CD4-positive, alpha-beta T cell (primary cell): Measurements from ENCODE around the gene CACNB2. TPM values are rescaled to one million over a fixed set of nuclear protein-coding genes. Genes with fewer than 3 reads are reported as not detected.

ENCODE experiments used
- ATAC-seq: fragments of 200-7000 bp; cut with Tn5 transposase; one replicate; pipeline ENCODE4 v1.10.0; 2022; ENCODE audit warnings: mild to moderate bottlenecking; ENCODE audit not compliant: poor library complexity
- CTCF ChIA-PET: fragments of 350-600 bp; sonication (Branson Sonifier 250); formaldehyde crosslinking; loops from one replicate; lab custom pipeline; 2021; ENCODE audit warnings: antibody characterized with exemption, inconsistent platforms; lab: Charles Lee
- POLR2A ChIA-PET: fragments of 350-600 bp; sonication (Branson Sonifier 250); formaldehyde crosslinking; loops from one replicate; lab custom pipeline; 2021; ENCODE audit warnings: antibody characterized with exemption, inconsistent platforms; lab: Charles Lee
- DNase-seq, 14 experiments: peaks; one replicate each; pipeline ENCODE4 v3.0.0-alpha.2; 2013 to 2020; ENCODE audit warnings: mixed read lengths in 2 of 14
- H3K27ac ChIP-seq, 2 donors: one replicate each; pipeline versions ENCODE4 v1.5.1 to v1.7.0; 2013; ENCODE audit warnings: low read length in 2 of 2, low read depth in 1 of 2, mild to moderate bottlenecking in 1 of 2
- H3K27me3 ChIP-seq, 2 experiments: 1 replicate in 1 of 2; 2 replicates in 1 of 2; pipeline versions ENCODE4 v1.6.1 to v1.7.0; 2013; ENCODE audit warnings: low read length in 2 of 2, control low read depth in 1 of 2, mild to moderate bottlenecking in 1 of 2, moderate library complexity in 1 of 2; ENCODE audit not compliant: insufficient read depth in 2 of 2, control insufficient read depth in 1 of 2
- H3K36me3 ChIP-seq: one replicate; pipeline ENCODE4 v1.6.1; 2013; ENCODE audit warnings: low read length, control low read depth; ENCODE audit not compliant: insufficient read depth
- H3K4me1 ChIP-seq: one replicate; pipeline ENCODE4 v1.6.1; 2013; ENCODE audit warnings: low read length, control low read depth; ENCODE audit not compliant: insufficient read depth
- H3K4me3 ChIP-seq: one replicate; pipeline ENCODE4 v1.5.1; 2013; ENCODE audit warnings: mild to moderate bottlenecking, low read length, moderate library complexity
- H3K9me3 ChIP-seq, 2 experiments: 1 replicate in 1 of 2; 2 replicates in 1 of 2; pipeline versions ENCODE4 v1.6.1 to v1.7.0; 2013; ENCODE audit warnings: low read length in 2 of 2, mild to moderate bottlenecking in 2 of 2, control low read depth in 1 of 2, moderate library complexity in 1 of 2; ENCODE audit not compliant: control insufficient read depth in 1 of 2, insufficient read depth in 1 of 2
- H3K27ac Mint-ChIP-seq: one replicate; pipeline ENCODE4 v1.8.0; 2020; ENCODE audit warnings: mixed read lengths
- H3K27me3 Mint-ChIP-seq: one replicate; pipeline ENCODE4 v1.8.0; 2021; ENCODE audit warnings: mixed read lengths
- H3K36me3 Mint-ChIP-seq: one replicate; pipeline ENCODE4 v1.8.0; 2021; ENCODE audit warnings: low read depth, mixed read lengths
- H3K4me1 Mint-ChIP-seq: one replicate; pipeline ENCODE4 v1.8.0; 2021; ENCODE audit warnings: low read depth, mixed read lengths
- H3K4me3 Mint-ChIP-seq: one replicate; pipeline ENCODE4 v1.8.0; 2020; ENCODE audit warnings: mild to moderate bottlenecking, mixed read lengths
- H3K9me3 Mint-ChIP-seq: one replicate; pipeline ENCODE4 v1.8.0; 2020; ENCODE audit warnings: mixed read lengths
- CTCF ChIP-seq: fragments of 200-600 bp; IDR thresholded peaks from one replicate; pipeline ENCODE4 v1.8.0; 2022; ENCODE audit warnings: antibody characterized with exemption, mild to moderate bottlenecking
- intact Hi-C, 2 experiments: fragments of 100-400 bp; cut with DNase I in 1 of 2; cut with micrococcal nuclease in 1 of 2; formaldehyde crosslinking; loops; one replicate each; pipeline versions ENCODE4 v1.15.1 to v1.9.0; 2023 to 2025; cut with DNase I, micrococcal nuclease
- total RNA-seq, 174 experiments: library from RNA in 2 of 174; stranded (reverse) in 2 of 174; gene quantifications; one replicate each; pipeline ENCODE4 v1.2.3 and lab custom pipeline; 2021 to 2026

Gene CACNB2
- total RNA-seq, 2 experiments from 2014 or later, result 0.34 TPM; not detected in 1

- no peak for TF ChIP-seq CTCF
- ATAC-seq, result no peak
- POLR2A ChIA-PET, result no interaction called here
These were observed 339.3 kb downstream of the CACNB2 start for GRCh38 chr10:18479502-18479901.

GRCh38 chr10:18483516-18484186 lies 343.4 kb downstream of the CACNB2 start:
- no peak for ATAC-seq
- H3K4me1 ChIP-seq, result no peaks in the 10 kb centered on the region
- H3K36me3 ChIP-seq, result no peaks in the 10 kb centered on the region
- Mint-ChIP-seq H3K36me3 (no peaks in the 10 kb centered on the region), H3K27ac (no peak overlapping the region), H3K9me3 (no peaks in the 10 kb centered on the region), H3K27me3 (no peaks in the 10 kb centered on the region), H3K4me3 (no peak overlapping the region), H3K4me1 (no peaks in the 10 kb centered on the region)
- H3K27me3 ChIP-seq, result no peaks in the 10 kb centered on the region
- intact Hi-C loops, result no loop called here
- TF ChIP-seq CTCF, result no peak
- H3K27ac ChIP-seq, result no peak overlapping the region
- POLR2A ChIA-PET, result no interaction called here
- no peak overlapping the region for H3K4me3 ChIP-seq
- CTCF ChIA-PET, result no interaction called here
- DNase-seq, result no peak
- no peaks in the 10 kb centered on the region for H3K9me3 ChIP-seq

More at GRCh38 chr10:18479502-18479901, 339.3 kb downstream of the CACNB2 start:
- no peak for DNase-seq
- H3K27ac Mint-ChIP-seq, result no peak overlapping the region
- no peak overlapping the region for H3K4me3 Mint-ChIP-seq
- no peaks in the 10 kb centered on the region for H3K4me1 ChIP-seq
- H3K4me3 ChIP-seq, result no peak overlapping the region
- CTCF ChIA-PET, result no interaction called here
- no peaks in the 10 kb centered on the region for H3K9me3 Mint-ChIP-seq
- no peaks in the 10 kb centered on the region for H3K36me3 Mint-ChIP-seq
- no peaks in the 10 kb centered on the region for H3K4me1 Mint-ChIP-seq
- H3K27me3 ChIP-seq, result no peaks in the 10 kb centered on the region
- intact Hi-C loops, result no loop called here
- no peaks in the 10 kb centered on the region for H3K9me3 ChIP-seq
- H3K27ac ChIP-seq, result no peak overlapping the region
- no peaks in the 10 kb centered on the region for H3K36me3 ChIP-seq
- peaks cover 3% of the 10 kb centered on the region for H3K27me3 Mint-ChIP-seq

GRCh38 chr10:18486438-18486837 lies 346.2 kb downstream of the CACNB2 start:
- Histone ChIP-seq H3K27ac (no peak overlapping the region), H3K4me3 (no peak overlapping the region), H3K4me1 (no peaks in the 10 kb centered on the region), H3K27me3 (no peaks in the 10 kb centered on the region), H3K9me3 (no peaks in the 10 kb centered on the region), H3K36me3 (no peaks in the 10 kb centered on the region)
- Mint-ChIP-seq H3K9me3 (no peaks in the 10 kb centered on the region), H3K4me1 (no peaks in the 10 kb centered on the region), H3K27ac (no peak overlapping the region), H3K36me3 (no peaks in the 10 kb centered on the region), H3K27me3 (no peaks in the 10 kb centered on the region), H3K4me3 (no peak overlapping the region)
- CTCF ChIA-PET, result no interaction called here
- DNase-seq (no peak), ATAC-seq (no peak)
- POLR2A ChIA-PET, result no interaction called here
- intact Hi-C loops, result no loop called here
- no peak for TF ChIP-seq CTCF
